GM18526 (cell line): ENCODE data around the gene RIMBP2.

ENCODE experiments used
- POLR2A ChIP-seq: IDR thresholded peaks from 3 replicates; pipeline ENCODE4 v1.6.1; 2011; ENCODE audit not compliant: insufficient read length; ENCODE audit errors: extremely low read depth

The RIMBP2 gene

GRCh38 chr12:130479401-130480125 lies 236.5 kb downstream of the RIMBP2 start:
- TF ChIP-seq POLR2A = no peak

- TF ChIP-seq POLR2A = no peak
These were observed 237.3 kb downstream of the RIMBP2 start for GRCh38 chr12:130478786-130479185.

GRCh38 chr12:130477701-130478100 lies 238.4 kb downstream of the RIMBP2 start:
- TF ChIP-seq POLR2A = no peak

GRCh38 chr12:130477266-130477665 lies 238.8 kb downstream of the RIMBP2 start:
- no peak for TF ChIP-seq POLR2A

GRCh38 chr12:130476451-130477135 lies 239.5 kb downstream of the RIMBP2 start:
- no peak for TF ChIP-seq POLR2A

- TF ChIP-seq POLR2A = no peak
These were observed 241.4 kb downstream of the RIMBP2 start for GRCh38 chr12:130474599-130475269.

- TF ChIP-seq POLR2A = no peak
These were observed 242.8 kb downstream of the RIMBP2 start for GRCh38 chr12:130473266-130473665.

- TF ChIP-seq POLR2A = no peak
These were observed 245.1 kb downstream of the RIMBP2 start for GRCh38 chr12:130470969-130471368.

GRCh38 chr12:130469552-130469951 lies 246.5 kb downstream of the RIMBP2 start:
- no peak for TF ChIP-seq POLR2A

GRCh38 chr12:130468700-130469245 lies 247.3 kb downstream of the RIMBP2 start:
- no peak for TF ChIP-seq POLR2A

- TF ChIP-seq POLR2A = no peak
These were observed 247.9 kb downstream of the RIMBP2 start for GRCh38 chr12:130468186-130468585.

- no peak for TF ChIP-seq POLR2A
These were observed 250.5 kb downstream of the RIMBP2 start for GRCh38 chr12:130465626-130466025.

GRCh38 chr12:130465046-130465445 lies 251.1 kb downstream of the RIMBP2 start:
- TF ChIP-seq POLR2A = no peak

- TF ChIP-seq POLR2A = no peak
These were observed 252.1 kb downstream of the RIMBP2 start for GRCh38 chr12:130463818-130464670.

GRCh38 chr12:130463275-130463658 lies 252.8 kb downstream of the RIMBP2 start:
- no peak for TF ChIP-seq POLR2A
